Measurements from ENCODE around the gene RMC1. TPM values are rescaled to one million over a fixed set of nuclear protein-coding genes. Genes with fewer than 3 reads are reported as not detected.

The RMC1 gene
- total RNA-seq, 1 experiment from 2014 or later: 18.8 TPM

- Histone ChIP-seq H3K36me3 (no peaks in the 10 kb centered on the region; the same call in 1 of the 2 replicates), H3K27ac (no peak overlapping the region), H3K4me3 (no peak overlapping the region), H3K9me3 (replicated peaks) (no peaks in the 10 kb centered on the region), H3K27me3 (no peaks in the 10 kb centered on the region), H3K4me1 (no peaks in the 10 kb centered on the region)
- DNase-seq: no peak
Measured at GRCh38 chr18:23534276-23534675, 31.0 kb downstream of the RMC1 start.

DNA sequence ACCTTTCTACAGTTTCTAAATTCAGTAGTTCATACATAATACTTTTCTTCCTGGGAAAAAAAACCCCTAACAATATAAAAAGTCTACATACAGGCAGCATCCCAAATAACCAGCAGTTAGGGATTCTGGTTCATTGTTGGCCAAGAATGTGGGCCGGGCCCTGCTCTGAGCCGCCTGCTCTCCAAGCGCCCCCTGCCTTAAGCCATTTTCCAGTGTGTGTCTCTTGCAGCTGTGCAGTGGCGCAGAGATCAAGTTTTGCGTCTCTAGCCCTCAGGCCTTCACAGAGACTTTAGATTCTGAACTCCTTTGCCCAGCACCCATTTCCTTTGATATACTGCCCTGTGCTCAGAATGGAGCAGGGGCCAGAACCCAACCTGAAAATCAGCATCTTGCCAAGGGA lies 32.9 kb downstream of the RMC1 start:
- peak in 1 of 2 experiments; percentile 38 for DNase-seq
- no peak overlapping the region for H3K4me3 ChIP-seq
- no peaks in the 10 kb centered on the region for H3K4me1 ChIP-seq
- H3K27me3 ChIP-seq: no peaks in the 10 kb centered on the region
- H3K36me3 ChIP-seq: no peaks in the 10 kb centered on the region; the same call in 1 of the 2 replicates
- H3K9me3 ChIP-seq (replicated peaks): no peaks in the 10 kb centered on the region
- no peak overlapping the region for H3K27ac ChIP-seq

DNA sequence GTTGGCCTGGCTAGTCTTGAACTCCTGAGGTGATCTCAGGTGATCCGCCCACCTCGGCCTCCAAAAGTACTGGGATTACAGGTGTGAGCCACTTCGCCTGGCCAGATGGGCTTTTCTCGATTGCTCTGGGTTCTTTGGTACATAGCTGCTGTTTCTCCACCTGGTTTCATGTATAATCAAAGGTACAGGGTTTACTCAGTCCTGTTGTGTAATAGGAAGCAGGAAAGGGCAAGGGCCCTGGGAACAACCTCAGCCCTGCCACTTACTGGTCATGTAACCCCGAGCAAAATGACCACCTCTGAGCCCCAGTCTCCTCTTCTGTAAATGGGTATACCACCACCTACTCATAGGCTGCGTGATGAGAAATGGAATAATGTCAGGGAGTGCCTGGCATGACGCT lies 34.0 kb downstream of the RMC1 start:
- Histone ChIP-seq H3K9me3 (replicated peaks) (no peaks in the 10 kb centered on the region), H3K4me3 (no peak overlapping the region), H3K27me3 (no peaks in the 10 kb centered on the region), H3K4me1 (no peaks in the 10 kb centered on the region), H3K36me3 (no peaks in the 10 kb centered on the region; the same call in 1 of the 2 replicates), H3K27ac (no peak overlapping the region)
- DNase-seq: no peak

- Histone ChIP-seq H3K4me3 (no peak overlapping the region), H3K36me3 (no peaks in the 10 kb centered on the region; the same call in 1 of the 2 replicates), H3K27me3 (no peaks in the 10 kb centered on the region), H3K27ac (no peak overlapping the region), H3K9me3 (replicated peaks) (no peaks in the 10 kb centered on the region), H3K4me1 (no peaks in the 10 kb centered on the region)
- DNase-seq: no peak
Measured at GRCh38 chr18:23538001-23538400, 34.7 kb downstream of the RMC1 start.

- no peak overlapping the region for H3K27ac ChIP-seq
- DNase-seq: no peak
Measured at GRCh38 chr18:23538870-23539269, 35.6 kb downstream of the RMC1 start.

DNA sequence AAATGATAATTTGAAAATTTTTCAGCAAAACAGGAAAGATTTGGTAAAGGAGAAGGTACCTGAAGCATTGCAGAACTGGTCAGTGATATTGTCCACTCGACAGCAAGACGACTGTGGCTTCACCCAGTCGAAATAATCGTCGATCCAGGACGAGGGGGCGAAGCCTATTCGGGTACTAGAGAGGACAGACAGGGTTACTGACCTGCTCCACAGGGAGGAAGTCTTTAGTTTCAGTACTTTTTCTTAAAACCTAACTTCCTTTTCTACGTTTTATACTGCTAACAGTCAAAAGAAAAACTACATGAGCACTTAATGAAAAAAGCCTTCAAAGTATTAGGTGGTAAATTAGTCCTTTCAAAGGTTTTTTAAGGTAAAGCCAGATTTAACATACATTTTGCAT lies 36.0 kb downstream of the RMC1 start:
- Histone ChIP-seq H3K27me3 (no peaks in the 10 kb centered on the region), H3K36me3 (no peaks in the 10 kb centered on the region), H3K27ac (no peak overlapping the region), H3K4me1 (no peaks in the 10 kb centered on the region), H3K9me3 (replicated peaks) (no peaks in the 10 kb centered on the region), H3K4me3 (no peak overlapping the region)
- DNase-seq: no peak

More at GRCh38 chr18:23538870-23539269, 35.6 kb downstream of the RMC1 start:
- no peaks in the 10 kb centered on the region for H3K4me1 ChIP-seq
- H3K9me3 ChIP-seq (replicated peaks): no peaks in the 10 kb centered on the region
- H3K4me3 ChIP-seq: no peak overlapping the region
- H3K27me3 ChIP-seq: no peaks in the 10 kb centered on the region
- no peaks in the 10 kb centered on the region for H3K36me3 ChIP-seq

DNA sequence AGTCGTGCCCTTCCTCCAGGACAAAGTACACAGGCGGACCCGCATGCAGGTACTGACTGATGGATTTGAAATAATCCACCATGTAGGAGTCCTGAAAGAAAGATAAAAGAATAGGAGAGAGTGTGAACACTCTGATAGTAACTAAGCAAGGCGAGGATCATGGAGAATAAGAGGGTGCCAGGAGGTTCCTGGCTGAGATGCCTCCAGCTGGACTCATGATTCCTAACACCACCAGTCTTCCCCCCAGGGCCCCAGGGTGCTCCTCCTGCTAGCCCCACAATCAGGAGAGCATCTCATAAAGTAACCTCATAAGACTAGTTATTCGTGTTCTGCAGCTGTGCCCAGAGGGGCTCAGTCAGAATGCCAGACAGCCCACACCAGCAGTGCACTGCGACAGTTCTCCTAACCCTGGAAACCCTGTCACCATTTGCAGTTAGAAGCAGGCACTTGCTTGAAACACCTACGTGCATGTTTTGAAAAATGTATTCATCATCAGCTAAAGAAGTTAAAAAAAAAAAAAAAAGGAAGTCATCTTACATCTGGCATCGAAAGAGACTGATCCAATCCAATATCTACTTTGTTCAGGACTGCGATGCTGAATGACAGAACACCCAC lies 36.7 kb downstream of the RMC1 start:
- Histone ChIP-seq H3K4me3 (no peak overlapping the region), H3K27me3 (no peaks in the 10 kb centered on the region), H3K36me3 (no peaks in the 10 kb centered on the region), H3K4me1 (no peaks in the 10 kb centered on the region), H3K27ac (no peak overlapping the region), H3K9me3 (replicated peaks) (no peaks in the 10 kb centered on the region)
- no peak for DNase-seq

GRCh38 chr18:23540867-23541266 lies 37.6 kb downstream of the RMC1 start:
- Histone ChIP-seq H3K4me3 (no peak overlapping the region), H3K9me3 (replicated peaks) (no peaks in the 10 kb centered on the region), H3K27ac (no peak overlapping the region), H3K4me1 (no peaks in the 10 kb centered on the region), H3K36me3 (no peaks in the 10 kb centered on the region), H3K27me3 (no peaks in the 10 kb centered on the region)
- DNase-seq: no peak

GRCh38 chr18:23541349-23542093 lies 38.2 kb downstream of the RMC1 start:
- no peak overlapping the region for H3K27ac ChIP-seq
- no peaks in the 10 kb centered on the region for H3K4me1 ChIP-seq
- no peaks in the 10 kb centered on the region for H3K36me3 ChIP-seq
- DNase-seq: no peak
- no peaks in the 10 kb centered on the region for H3K27me3 ChIP-seq
- no peaks in the 10 kb centered on the region for H3K9me3 ChIP-seq (replicated peaks)
- no peak overlapping the region for H3K4me3 ChIP-seq

DNA sequence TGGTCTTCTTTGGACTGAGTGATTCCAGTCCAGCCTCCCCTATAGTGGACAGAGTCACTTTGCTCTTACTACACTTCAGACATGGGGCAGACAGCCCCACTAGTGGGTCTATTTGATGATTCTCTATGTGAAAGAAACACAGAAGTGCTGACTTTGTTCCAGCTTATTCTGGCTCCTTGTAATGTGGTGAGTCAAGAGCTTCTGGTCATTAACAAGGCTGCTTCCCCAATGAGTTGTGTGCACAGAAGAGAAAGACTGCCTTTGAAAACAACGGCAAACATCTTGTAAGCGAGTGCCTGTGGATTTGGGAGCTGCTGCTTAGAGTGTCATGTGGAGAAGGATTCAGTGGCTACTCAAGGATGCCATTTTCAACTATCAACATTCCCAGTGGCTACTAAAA lies 39.1 kb downstream of the RMC1 start:
- no peak for DNase-seq
- Histone ChIP-seq H3K9me3 (replicated peaks) (no peaks in the 10 kb centered on the region), H3K36me3 (no peaks in the 10 kb centered on the region), H3K4me3 (no peak overlapping the region), H3K27ac (no peak overlapping the region), H3K4me1 (no peaks in the 10 kb centered on the region), H3K27me3 (no peaks in the 10 kb centered on the region)

- no peak for DNase-seq
- H3K27ac ChIP-seq: no peak overlapping the region
- no peaks in the 10 kb centered on the region for H3K27me3 ChIP-seq
- H3K4me3 ChIP-seq: no peak overlapping the region
- H3K4me1 ChIP-seq: no peaks in the 10 kb centered on the region
- no peaks in the 10 kb centered on the region for H3K9me3 ChIP-seq (replicated peaks)
- H3K36me3 ChIP-seq: no peaks in the 10 kb centered on the region
Measured at GRCh38 chr18:23545247-23545789, 42.0 kb downstream of the RMC1 start.

DNA sequence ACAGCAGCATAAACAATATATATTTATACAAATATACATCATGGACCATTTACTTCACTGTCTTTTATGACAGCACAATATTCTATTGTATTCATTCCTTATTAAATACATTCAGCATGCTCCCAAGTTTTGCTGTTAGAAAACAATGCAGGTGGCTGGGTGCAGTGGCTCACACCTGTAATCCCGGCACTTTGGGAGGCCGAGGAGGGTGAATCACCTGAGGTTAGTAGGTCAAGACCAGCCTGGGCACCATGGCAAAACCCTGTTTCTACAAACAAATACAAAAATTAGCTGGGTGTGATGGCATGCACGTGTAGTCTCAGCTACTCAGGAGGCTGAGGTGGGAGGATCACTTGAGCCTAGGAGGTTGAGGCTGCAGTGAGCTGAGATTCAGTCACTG lies 44.0 kb downstream of the RMC1 start:
- no peaks in the 10 kb centered on the region for H3K36me3 ChIP-seq

GRCh38 chr18:23547846-23548245 lies 44.5 kb downstream of the RMC1 start:
- Histone ChIP-seq H3K9me3 (replicated peaks) (no peaks in the 10 kb centered on the region), H3K4me1 (no peaks in the 10 kb centered on the region), H3K36me3 (no peaks in the 10 kb centered on the region), H3K27ac (no peak overlapping the region), H3K4me3 (no peak overlapping the region), H3K27me3 (no peaks in the 10 kb centered on the region)
- no peak for DNase-seq

More for the DNA sequence above, 44.0 kb downstream of the RMC1 start:
- no peak for DNase-seq
- Histone ChIP-seq H3K27ac (no peak overlapping the region), H3K27me3 (no peaks in the 10 kb centered on the region), H3K4me1 (no peaks in the 10 kb centered on the region), H3K9me3 (replicated peaks) (no peaks in the 10 kb centered on the region), H3K4me3 (no peak overlapping the region)

DNA sequence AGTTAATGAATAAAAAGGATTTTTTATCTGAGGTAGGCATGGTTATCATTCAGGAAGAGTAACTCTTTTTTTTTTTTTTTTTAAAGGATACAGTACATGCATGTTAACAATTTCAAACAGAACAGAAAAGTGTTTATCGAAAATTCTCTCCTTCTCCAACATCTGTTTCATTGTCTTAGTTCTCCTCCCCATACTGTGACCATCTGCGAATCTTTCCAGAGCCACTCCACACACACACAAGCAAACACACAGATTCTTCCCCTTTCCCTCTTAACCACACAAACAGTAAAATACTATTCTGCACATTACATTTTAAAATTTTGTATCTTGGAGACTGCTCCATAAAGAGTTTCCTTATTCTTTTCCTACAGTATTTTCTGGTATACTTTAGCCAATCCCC lies 45.0 kb downstream of the RMC1 start:
- Histone ChIP-seq H3K27ac (no peak overlapping the region), H3K27me3 (no peaks in the 10 kb centered on the region), H3K4me3 (no peak overlapping the region), H3K9me3 (replicated peaks) (no peaks in the 10 kb centered on the region), H3K36me3 (0 out of 2 replicates have a peak, but pooled peaks cover 2% of the 10 kb centered on the region), H3K4me1 (peaks cover 2% of the 10 kb centered on the region; the same call in 1 of the 2 replicates)
- DNase-seq: no peak

DNA sequence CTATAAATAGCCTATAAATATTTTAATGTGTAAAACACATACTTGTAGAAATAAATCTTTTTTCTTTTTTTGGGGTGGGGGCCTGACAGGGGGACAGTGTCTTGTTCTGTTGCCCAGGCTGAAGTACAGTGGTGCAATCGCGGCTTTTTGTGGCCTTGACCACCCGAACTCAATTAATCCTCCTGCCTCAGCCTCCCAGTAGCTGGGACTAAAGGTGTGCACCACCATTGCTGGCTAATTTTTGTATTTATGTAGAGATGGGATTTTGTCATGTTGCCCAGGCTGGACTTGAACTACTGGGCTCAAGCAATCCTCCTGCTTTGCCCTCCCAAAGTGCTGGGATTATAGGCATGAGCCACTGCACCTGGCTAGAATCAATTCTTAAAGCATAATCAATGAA lies 45.4 kb downstream of the RMC1 start:
- H3K4me1 ChIP-seq: peaks cover 7% of the 10 kb centered on the region; the same call in 1 of the 2 replicates
- DNase-seq: no peak
- H3K9me3 ChIP-seq (replicated peaks): no peaks in the 10 kb centered on the region
- no peak overlapping the region for H3K4me3 ChIP-seq
- no peak overlapping the region for H3K27ac ChIP-seq
- no peaks in the 10 kb centered on the region for H3K27me3 ChIP-seq
- H3K36me3 ChIP-seq: 0 out of 2 replicates have a peak, but pooled peaks cover 4% of the 10 kb centered on the region
